ENCODE data around the gene ANKIB1. TPM values are rescaled to one million over a fixed set of nuclear protein-coding genes. Genes with fewer than 3 reads are reported as not detected.

The ANKIB1 gene
- polyA plus RNA-seq, 3 donors: 40.9 to 56.4 (median 53.7) TPM

- no peak for DNase-seq
Observed at GRCh38 chr7:92259610-92260247, 14.0 kb downstream of the ANKIB1 start.

- no peak for DNase-seq
Observed at GRCh38 chr7:92260248-92260781, 14.5 kb downstream of the ANKIB1 start.

GRCh38 chr7:92266415-92267241 is 20.9 kb downstream of the ANKIB1 start:
- no peak for DNase-seq

GRCh38 chr7:92268921-92269320 is 23.1 kb downstream of the ANKIB1 start:
- no peak for DNase-seq

- no peak for DNase-seq
Observed at GRCh38 chr7:92275327-92275726, 29.6 kb downstream of the ANKIB1 start.

- no peak for DNase-seq
Observed at GRCh38 chr7:92276460-92276864, 30.7 kb downstream of the ANKIB1 start.

GRCh38 chr7:92279396-92280031 is 33.7 kb downstream of the ANKIB1 start:
- DNase-seq: no peak

- no peak for DNase-seq
Observed at GRCh38 chr7:92281031-92281430, 35.3 kb downstream of the ANKIB1 start.

GRCh38 chr7:92282221-92282814 is 36.5 kb downstream of the ANKIB1 start:
- no peak for DNase-seq

- DNase-seq: no peak
Observed at GRCh38 chr7:92282930-92283329, 37.2 kb downstream of the ANKIB1 start.

- DNase-seq: no peak
Observed at GRCh38 chr7:92289321-92289720, 43.5 kb downstream of the ANKIB1 start.

- DNase-seq: no peak
Observed at GRCh38 chr7:92292981-92293380, 47.2 kb downstream of the ANKIB1 start.

- DNase-seq: no peak
Observed at GRCh38 chr7:92293896-92294590, 48.3 kb downstream of the ANKIB1 start.

GRCh38 chr7:92295391-92295790 is 49.6 kb downstream of the ANKIB1 start:
- DNase-seq: no peak

- DNase-seq: no peak
Observed at GRCh38 chr7:92296235-92296634, 50.5 kb downstream of the ANKIB1 start.

- no peak for DNase-seq
Observed at GRCh38 chr7:92296880-92297445, 51.2 kb downstream of the ANKIB1 start.

GRCh38 chr7:92297736-92298135 is 52.0 kb downstream of the ANKIB1 start:
- no peak for DNase-seq

- DNase-seq: no peak
Observed at GRCh38 chr7:92303761-92304160, 58.0 kb downstream of the ANKIB1 start.

- DNase-seq: no peak
Observed at GRCh38 chr7:92304406-92304893, 58.7 kb downstream of the ANKIB1 start.

GRCh38 chr7:92306153-92306552 is 60.4 kb downstream of the ANKIB1 start:
- DNase-seq: no peak

GRCh38 chr7:92313055-92313454 is 67.3 kb downstream of the ANKIB1 start:
- DNase-seq: no peak

Measured in renal pelvis (tissue), 4 donors.